PFSK-1 (cell line): Measurements from ENCODE around the gene DEGS2.

Experiments
- SIN3A ChIP-seq: IDR thresholded peaks from 2 replicates; pipeline ENCODE4 v1.6.1; 2012; ENCODE audit warnings: mild to moderate bottlenecking, low read length, moderate library complexity, borderline replicate concordance; ENCODE audit not compliant: insufficient read depth
- TAF1 ChIP-seq: IDR thresholded peaks from 2 replicates; pipeline ENCODE4 v1.6.1; 2012; ENCODE audit warnings: low read length, control low read depth, borderline replicate concordance; ENCODE audit not compliant: insufficient read depth
- TF ChIP-seq, protein P1 (sequence below), 2 experiments: IDR thresholded peaks; 2 replicates each; pipeline versions ENCODE4 v1.6.1 to v1.8.0; 2011 to 2012; ENCODE audit warnings: low read depth in 2 of 2, low read length in 2 of 2, control low read depth in 1 of 2, inconsistent platforms in 1 of 2, mild to moderate bottlenecking in 1 of 2, moderate library complexity in 1 of 2; ENCODE audit not compliant: insufficient read depth in 1 of 2

DNA sequence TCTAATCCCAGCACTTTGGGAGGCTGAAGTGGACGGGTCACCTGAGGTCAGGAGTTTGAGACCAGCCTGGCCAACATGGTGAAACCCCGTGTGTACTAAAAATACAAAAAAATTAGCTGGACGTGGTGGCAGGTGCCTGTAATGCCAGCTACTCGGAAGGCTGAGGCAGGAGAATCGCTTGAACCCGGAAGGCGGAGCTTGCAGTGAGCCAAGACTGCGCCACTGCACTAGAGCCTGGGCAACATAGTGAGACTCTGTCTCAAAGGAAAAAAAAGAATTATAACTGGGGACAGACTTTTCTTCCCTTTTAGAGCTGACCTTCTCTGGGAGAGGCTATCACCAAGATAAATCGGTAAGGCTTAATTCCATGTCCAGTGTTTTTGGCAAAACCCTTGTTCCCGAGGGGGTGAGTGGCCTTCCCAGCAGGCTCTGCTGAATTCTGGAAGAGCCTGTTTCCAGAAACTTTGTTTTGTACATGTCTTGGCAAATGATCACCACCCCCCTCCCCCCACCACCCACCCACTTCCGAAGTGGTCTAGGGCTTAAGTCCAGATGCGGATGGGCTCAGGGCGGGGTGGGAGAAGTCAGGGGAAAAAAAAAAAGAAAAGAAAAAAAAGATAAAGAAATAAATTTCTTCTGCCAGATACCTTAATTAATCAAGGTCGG lies 32.3 kb upstream of the DEGS2 start:
- TF ChIP-seq, protein P1, sequence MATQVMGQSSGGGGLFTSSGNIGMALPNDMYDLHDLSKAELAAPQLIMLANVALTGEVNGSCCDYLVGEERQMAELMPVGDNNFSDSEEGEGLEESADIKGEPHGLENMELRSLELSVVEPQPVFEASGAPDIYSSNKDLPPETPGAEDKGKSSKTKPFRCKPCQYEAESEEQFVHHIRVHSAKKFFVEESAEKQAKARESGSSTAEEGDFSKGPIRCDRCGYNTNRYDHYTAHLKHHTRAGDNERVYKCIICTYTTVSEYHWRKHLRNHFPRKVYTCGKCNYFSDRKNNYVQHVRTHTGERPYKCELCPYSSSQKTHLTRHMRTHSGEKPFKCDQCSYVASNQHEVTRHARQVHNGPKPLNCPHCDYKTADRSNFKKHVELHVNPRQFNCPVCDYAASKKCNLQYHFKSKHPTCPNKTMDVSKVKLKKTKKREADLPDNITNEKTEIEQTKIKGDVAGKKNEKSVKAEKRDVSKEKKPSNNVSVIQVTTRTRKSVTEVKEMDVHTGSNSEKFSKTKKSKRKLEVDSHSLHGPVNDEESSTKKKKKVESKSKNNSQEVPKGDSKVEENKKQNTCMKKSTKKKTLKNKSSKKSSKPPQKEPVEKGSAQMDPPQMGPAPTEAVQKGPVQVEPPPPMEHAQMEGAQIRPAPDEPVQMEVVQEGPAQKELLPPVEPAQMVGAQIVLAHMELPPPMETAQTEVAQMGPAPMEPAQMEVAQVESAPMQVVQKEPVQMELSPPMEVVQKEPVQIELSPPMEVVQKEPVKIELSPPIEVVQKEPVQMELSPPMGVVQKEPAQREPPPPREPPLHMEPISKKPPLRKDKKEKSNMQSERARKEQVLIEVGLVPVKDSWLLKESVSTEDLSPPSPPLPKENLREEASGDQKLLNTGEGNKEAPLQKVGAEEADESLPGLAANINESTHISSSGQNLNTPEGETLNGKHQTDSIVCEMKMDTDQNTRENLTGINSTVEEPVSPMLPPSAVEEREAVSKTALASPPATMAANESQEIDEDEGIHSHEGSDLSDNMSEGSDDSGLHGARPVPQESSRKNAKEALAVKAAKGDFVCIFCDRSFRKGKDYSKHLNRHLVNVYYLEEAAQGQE (IDR thresholded peaks at IDR 0.05; ENCODE audit: insufficient read depth in 1 of 2, low read depth in 2 of 2, low read length in 2 of 2): no peak
- TF ChIP-seq TAF1: no peak
- TF ChIP-seq SIN3A: no peak
